H9 (cell line): ENCODE measurements around the gene BRSK1. TPM values are rescaled to one million over a fixed set of nuclear protein-coding genes. Genes with fewer than 3 reads are reported as not detected.

Source experiments
- DNase-seq: peaks from one replicate; pipeline ENCODE4 v3.0.0-alpha.2; 2017
- H2AFZ ChIP-seq: one replicate; pipeline ENCODE4 v1.6.1; 2013; ENCODE audit warnings: mild to moderate bottlenecking, low read length, control low read depth, moderate library complexity
- H2AK5ac ChIP-seq: 2 replicates; pipeline ENCODE4 v1.6.1; 2013; ENCODE audit warnings: low read length, control low read depth, mixed read lengths; ENCODE audit not compliant: insufficient read length
- H2BK120ac ChIP-seq: one replicate; pipeline ENCODE4 v1.6.1; 2013; ENCODE audit warnings: low read depth, mild to moderate bottlenecking, low read length, control low read depth, inconsistent platforms; ENCODE audit not compliant: poor library complexity, severe bottlenecking
- H2BK12ac ChIP-seq: 2 replicates; pipeline ENCODE4 v1.6.1; 2013; ENCODE audit warnings: low read length, control low read depth, mixed read lengths, low read depth; ENCODE audit not compliant: insufficient read length
- H2BK15ac ChIP-seq: 2 replicates; pipeline ENCODE4 v1.6.1; 2013; ENCODE audit warnings: low read depth, low read length, control low read depth
- H2BK20ac ChIP-seq: one replicate; pipeline ENCODE4 v1.6.1; 2013; ENCODE audit warnings: low read depth, mild to moderate bottlenecking, low read length, control low read depth, inconsistent platforms; ENCODE audit not compliant: poor library complexity, severe bottlenecking
- H2BK5ac ChIP-seq: 2 replicates; pipeline ENCODE4 v1.6.1; 2013; ENCODE audit warnings: low read length, control low read depth, mixed read lengths; ENCODE audit not compliant: insufficient read length
- H3K14ac ChIP-seq: 2 replicates; pipeline ENCODE4 v1.6.1; 2013; ENCODE audit warnings: low read length, control low read depth; ENCODE audit not compliant: insufficient read depth
- H3K18ac ChIP-seq: 2 replicates; pipeline ENCODE4 v1.6.1; 2013; ENCODE audit warnings: low read depth, mild to moderate bottlenecking, mixed read lengths, low read length, control low read depth; ENCODE audit not compliant: insufficient read length
- H3K23ac ChIP-seq: 2 replicates; pipeline ENCODE4 v1.6.1; 2013; ENCODE audit warnings: low read length, control low read depth, mixed read lengths, low read depth; ENCODE audit not compliant: insufficient read length
- H3K23me2 ChIP-seq: 2 replicates; pipeline ENCODE4 v1.6.1; 2013; ENCODE audit warnings: low read depth, mild to moderate bottlenecking, mixed read lengths, low read length, control low read depth; ENCODE audit not compliant: insufficient read length, poor library complexity, severe bottlenecking
- H3K27ac ChIP-seq: 2 replicates; pipeline ENCODE4 v1.5.1; 2013; ENCODE audit warnings: low read length, control low read depth, mixed read lengths, low read depth; ENCODE audit not compliant: insufficient read length
- H3K27me3 ChIP-seq: 2 replicates; pipeline ENCODE4 v1.6.1; 2013; ENCODE audit warnings: low read length, control low read depth, inconsistent platforms; ENCODE audit not compliant: insufficient read depth
- H3K4ac ChIP-seq: 2 replicates; pipeline ENCODE4 v1.6.1; 2013; ENCODE audit warnings: low read depth, mild to moderate bottlenecking, control low read depth, inconsistent platforms, low read length, moderate library complexity
- H3K4me1 ChIP-seq: 2 replicates; pipeline ENCODE4 v1.6.1; 2013; ENCODE audit warnings: low read length, control low read depth, inconsistent platforms; ENCODE audit not compliant: insufficient read depth
- H3K4me2 ChIP-seq: 2 replicates; pipeline ENCODE4 v1.6.1; 2013; ENCODE audit warnings: low read length, control low read depth, mixed read lengths; ENCODE audit not compliant: insufficient read length, insufficient read depth
- H3K56ac ChIP-seq: 2 replicates; pipeline ENCODE4 v1.6.1; 2013; ENCODE audit warnings: low read depth, mild to moderate bottlenecking, mixed read lengths, low read length, control low read depth; ENCODE audit not compliant: insufficient read length
- H3K79me1 ChIP-seq: 2 replicates; pipeline ENCODE4 v1.6.1; 2013; ENCODE audit warnings: low read depth, mild to moderate bottlenecking, moderate library complexity, low read length, control low read depth, inconsistent platforms; ENCODE audit not compliant: insufficient read depth, poor library complexity, severe bottlenecking
- H3K79me2 ChIP-seq: 2 replicates; pipeline ENCODE4 v1.6.1; 2013; ENCODE audit warnings: low read length, control low read depth, inconsistent platforms; ENCODE audit not compliant: insufficient read depth
- H3K9ac ChIP-seq: 2 replicates; pipeline ENCODE4 v1.6.1; 2013; ENCODE audit warnings: low read length, control low read depth, mixed read lengths; ENCODE audit not compliant: insufficient read length; ENCODE audit errors: extremely low read depth
- H3K9me3 ChIP-seq: one replicate; pipeline ENCODE4 v1.6.1; 2013; ENCODE audit warnings: low read depth, low read length, inconsistent platforms; ENCODE audit not compliant: control insufficient read depth
- H3T11ph ChIP-seq: one replicate; pipeline ENCODE4 v1.6.1; 2013; ENCODE audit warnings: mild to moderate bottlenecking, low read length, control low read depth, inconsistent platforms
- H4K20me1 ChIP-seq: one replicate; pipeline ENCODE4 v1.6.1; 2013; ENCODE audit not compliant: control insufficient read depth, insufficient read length, insufficient read depth
- H4K5ac ChIP-seq: 2 replicates; pipeline ENCODE4 v1.6.1; 2013; ENCODE audit warnings: low read depth, mild to moderate bottlenecking, mixed read lengths, low read length, control low read depth; ENCODE audit not compliant: insufficient read length
- H4K8ac ChIP-seq: replicated peaks from 2 replicates; pipeline ENCODE4 v1.6.1; 2013; ENCODE audit warnings: low read length, control low read depth, mixed read lengths, low read depth; ENCODE audit not compliant: insufficient read length
- H4K91ac ChIP-seq: 2 replicates; pipeline ENCODE4 v1.6.1; 2013; ENCODE audit warnings: low read depth, mild to moderate bottlenecking, moderate library complexity, mixed read lengths, low read length, control low read depth; ENCODE audit not compliant: insufficient read length
- H3K27ac Mint-ChIP-seq, 3 experiments: 2 replicates in 2 of 3; 3 replicates in 1 of 3; pipeline ENCODE4 v1.8.0; 2020 to 2021; ENCODE audit warnings: mixed read lengths in 3 of 3, mild to moderate bottlenecking in 1 of 3, moderate library complexity in 1 of 3
- H3K27me3 Mint-ChIP-seq: 2 replicates; pipeline ENCODE4 v1.8.0; 2021; ENCODE audit warnings: low read depth, mild to moderate bottlenecking, moderate library complexity, mixed read lengths
- H3K36me3 Mint-ChIP-seq, 3 experiments: 2 replicates in 2 of 3; 3 replicates in 1 of 3; pipeline ENCODE4 v1.8.0; 2020 to 2021; ENCODE audit warnings: low read depth in 3 of 3, mixed read lengths in 3 of 3; ENCODE audit not compliant: insufficient read depth in 1 of 3
- H3K4me1 Mint-ChIP-seq, 2 experiments: 2 replicates each; pipeline ENCODE4 v1.8.0; 2020; ENCODE audit warnings: mixed read lengths in 2 of 2
- H3K4me3 Mint-ChIP-seq, 2 experiments: 2 replicates in 1 of 2; 3 replicates in 1 of 2; pipeline ENCODE4 v1.8.0; 2020 to 2021; ENCODE audit warnings: mild to moderate bottlenecking in 2 of 2, mixed read lengths in 2 of 2, moderate library complexity in 1 of 2
- H3K9me3 Mint-ChIP-seq, 2 experiments: 2 replicates in 1 of 2; 3 replicates in 1 of 2; pipeline ENCODE4 v1.8.0; 2020; ENCODE audit warnings: mild to moderate bottlenecking in 2 of 2, mixed read lengths in 2 of 2, moderate library complexity in 1 of 2
- CTCF ChIP-seq: fragments of 200-600 bp; sonication (generic); conservative IDR thresholded peaks from 3 replicates; pipeline ENCODE4 v1.8.0; 2021; ENCODE audit warnings: antibody characterized with exemption, mild to moderate bottlenecking
- WGBS: extraction: QIAGEN DNeasy Blood & Tissue Kit; methylation state at CpG from one replicate; pipeline ENCODE4 v1.1.7; 2013; ENCODE audit warnings: missing lambda C conversion rate, low lambda C conversion rate, mixed read lengths; ENCODE audit not compliant: insufficient read length; ENCODE audit errors: extremely low coverage; 5-methylcytosine and 5-hydroxymethylcytosine counted together
- total RNA-seq: library from RNA; stranded (reverse); gene quantifications from 2 replicates; pipeline ENCODE4 v1.2.1, GENCODE V29; 2021

BRSK1 gene
- total RNA-seq, 1 experiment from 2014 or later, result 43.5 TPM

- Mint-ChIP-seq H3K27ac (no peak overlapping the region), H3K4me3 (no peak overlapping the region), H3K9me3 (no peaks in the 10 kb centered on the region; a peak in 1 of 5 replicates), H3K27me3 (peaks cover 33% of the 10 kb centered on the region), H3K36me3 (peaks cover 0 to 2% (median 0%) of the 10 kb centered on the region in 3 experiments; a peak in 1 of 7 replicates), H3K4me1 (peaks cover 18 to 33% of the 10 kb centered on the region in 2 experiments)
- H3K14ac ChIP-seq, result no peak overlapping the region
- no peak overlapping the region for H2AFZ ChIP-seq
- no peaks in the 10 kb centered on the region for H3K23me2 ChIP-seq
- no peaks in the 10 kb centered on the region for H3K79me2 ChIP-seq
- H3T11ph ChIP-seq, result no peak overlapping the region
- H4K91ac ChIP-seq, result no peak overlapping the region
- no peak for DNase-seq
- no peak overlapping the region for H4K8ac ChIP-seq
- H2AK5ac ChIP-seq, result no peak overlapping the region
- no peaks in the 10 kb centered on the region for H4K20me1 ChIP-seq
- no peak overlapping the region for H2BK12ac ChIP-seq
- H3K4me1 ChIP-seq, result no peaks in the 10 kb centered on the region
- H3K9me3 ChIP-seq, result no peaks in the 10 kb centered on the region
- H2BK15ac ChIP-seq, result no peak overlapping the region
- no peak overlapping the region for H3K9ac ChIP-seq
- no peak overlapping the region for H3K4me2 ChIP-seq
- no peak overlapping the region for H2BK20ac ChIP-seq
- no peak overlapping the region for H3K23ac ChIP-seq
- no peak for TF ChIP-seq CTCF
- no CpG with 5 or more reads among the region's 6 CpGs for WGBS
- H3K27me3 ChIP-seq, result no peaks in the 10 kb centered on the region
- no peaks in the 10 kb centered on the region for H3K79me1 ChIP-seq
- no peak overlapping the region for H4K5ac ChIP-seq
- H2BK120ac ChIP-seq, result no peak overlapping the region
- no peak overlapping the region for H2BK5ac ChIP-seq
- no peak overlapping the region for H3K27ac ChIP-seq
- no peak overlapping the region for H3K56ac ChIP-seq
- H3K18ac ChIP-seq, result no peak overlapping the region
- no peak overlapping the region for H3K4ac ChIP-seq
These were observed 40.9 kb downstream of the BRSK1 start for GRCh38 chr19:55324662-55325061.
